ENCODE data around the gene ZBTB7C.
A peak's percentile ranks its signal among the peaks of the same experiment; 100 is the strongest.

Gene ZBTB7C

DNA sequence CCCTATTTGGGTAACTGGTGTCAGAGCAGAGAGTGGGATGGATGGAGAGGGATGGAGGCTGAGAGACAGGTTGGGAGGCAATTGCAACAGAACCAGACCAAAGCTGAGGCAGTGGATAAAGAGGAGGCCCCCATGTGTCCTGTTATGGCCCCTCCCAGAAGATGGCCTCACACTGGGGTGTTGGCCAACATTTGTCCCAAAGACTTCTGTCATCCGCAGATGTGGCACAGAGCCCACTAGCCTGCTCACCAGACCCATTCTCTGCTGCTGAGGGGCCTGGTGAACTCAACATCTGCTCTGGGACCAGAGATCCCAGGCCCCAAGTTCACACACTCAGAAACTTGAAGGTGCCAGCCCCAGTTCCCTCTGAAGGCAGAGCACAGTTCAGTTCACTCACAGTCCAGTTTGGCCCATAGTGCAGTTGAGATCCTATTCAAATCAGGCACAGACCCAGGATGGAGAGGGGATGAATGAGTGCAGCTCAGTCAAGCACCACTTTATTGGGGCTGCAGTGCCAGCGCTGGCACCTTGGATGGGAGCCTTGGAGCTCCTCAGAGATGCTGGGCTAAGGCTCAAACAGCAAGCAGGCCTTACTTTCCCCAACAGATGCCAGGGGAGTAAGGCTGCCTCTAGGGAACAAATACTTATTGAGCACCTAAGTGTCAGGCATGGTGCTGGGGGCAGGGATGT lies 189.2 kb downstream of the ZBTB7C start:
- no peak for ATAC-seq (replicated peaks)
- no peak overlapping the region for H3K4me3 Mint-ChIP-seq
- no peak for DNase-seq
- no peaks in the 10 kb centered on the region for H3K4me1 Mint-ChIP-seq
- H3K36me3 Mint-ChIP-seq = no peaks in the 10 kb centered on the region
- H3K27me3 Mint-ChIP-seq = no peaks in the 10 kb centered on the region
- H3K9me3 Mint-ChIP-seq = no peaks in the 10 kb centered on the region
- no peak overlapping the region for H3K27ac Mint-ChIP-seq

GRCh38 chr18:48219037-48219809 lies 190.0 kb downstream of the ZBTB7C start:
- Mint-ChIP-seq H3K9me3 (no peaks in the 10 kb centered on the region), H3K27me3 (no peaks in the 10 kb centered on the region), H3K36me3 (no peaks in the 10 kb centered on the region), H3K4me1 (no peaks in the 10 kb centered on the region), H3K4me3 (no peak overlapping the region), H3K27ac (no peak overlapping the region)
- DNase-seq (no peak), ATAC-seq (replicated peaks) (no peak)

DNA sequence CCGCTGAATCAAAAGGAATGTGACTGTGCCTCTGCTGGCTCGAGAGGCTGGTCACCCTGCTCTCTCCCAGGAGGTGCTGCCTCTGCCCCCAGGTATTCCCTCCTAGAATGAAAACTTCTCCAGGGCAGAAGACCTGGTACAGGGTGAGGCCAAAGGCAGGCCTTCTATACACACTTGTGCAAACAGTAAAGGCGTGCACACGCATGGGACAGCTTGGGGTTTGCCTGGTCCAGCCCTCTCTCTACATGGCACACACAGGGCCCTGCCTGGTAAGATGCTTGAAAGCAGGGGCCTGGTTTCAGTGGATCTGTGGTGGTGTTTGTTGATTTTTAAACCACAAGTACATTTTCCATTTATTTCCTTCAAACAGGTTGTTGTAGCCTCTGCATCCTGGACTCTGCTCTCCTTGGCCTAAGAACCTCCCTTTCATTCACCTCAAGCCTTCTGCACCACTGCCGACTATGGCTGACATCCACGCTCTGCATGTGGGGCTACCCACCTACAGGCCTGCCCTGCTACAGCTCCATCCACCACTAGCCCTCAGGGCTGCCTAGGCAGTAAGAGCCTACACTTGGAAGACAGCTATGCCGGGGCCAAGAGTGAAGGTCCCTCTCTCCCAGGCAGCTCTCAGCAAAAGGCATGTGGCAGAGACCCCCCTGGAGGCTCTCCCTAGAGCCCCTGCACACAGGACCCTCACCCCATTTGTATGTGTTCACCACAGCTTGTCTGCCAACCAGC lies 190.7 kb downstream of the ZBTB7C start:
- H3K4me3 Mint-ChIP-seq = no peak overlapping the region
- no peaks in the 10 kb centered on the region for H3K27me3 Mint-ChIP-seq
- ATAC-seq (replicated peaks) (peak in 1 of 2 donors; percentile 17), DNase-seq (no peak)
- no peak overlapping the region for H3K27ac Mint-ChIP-seq
- no peaks in the 10 kb centered on the region for H3K4me1 Mint-ChIP-seq
- no peaks in the 10 kb centered on the region for H3K36me3 Mint-ChIP-seq
- no peaks in the 10 kb centered on the region for H3K9me3 Mint-ChIP-seq

DNA sequence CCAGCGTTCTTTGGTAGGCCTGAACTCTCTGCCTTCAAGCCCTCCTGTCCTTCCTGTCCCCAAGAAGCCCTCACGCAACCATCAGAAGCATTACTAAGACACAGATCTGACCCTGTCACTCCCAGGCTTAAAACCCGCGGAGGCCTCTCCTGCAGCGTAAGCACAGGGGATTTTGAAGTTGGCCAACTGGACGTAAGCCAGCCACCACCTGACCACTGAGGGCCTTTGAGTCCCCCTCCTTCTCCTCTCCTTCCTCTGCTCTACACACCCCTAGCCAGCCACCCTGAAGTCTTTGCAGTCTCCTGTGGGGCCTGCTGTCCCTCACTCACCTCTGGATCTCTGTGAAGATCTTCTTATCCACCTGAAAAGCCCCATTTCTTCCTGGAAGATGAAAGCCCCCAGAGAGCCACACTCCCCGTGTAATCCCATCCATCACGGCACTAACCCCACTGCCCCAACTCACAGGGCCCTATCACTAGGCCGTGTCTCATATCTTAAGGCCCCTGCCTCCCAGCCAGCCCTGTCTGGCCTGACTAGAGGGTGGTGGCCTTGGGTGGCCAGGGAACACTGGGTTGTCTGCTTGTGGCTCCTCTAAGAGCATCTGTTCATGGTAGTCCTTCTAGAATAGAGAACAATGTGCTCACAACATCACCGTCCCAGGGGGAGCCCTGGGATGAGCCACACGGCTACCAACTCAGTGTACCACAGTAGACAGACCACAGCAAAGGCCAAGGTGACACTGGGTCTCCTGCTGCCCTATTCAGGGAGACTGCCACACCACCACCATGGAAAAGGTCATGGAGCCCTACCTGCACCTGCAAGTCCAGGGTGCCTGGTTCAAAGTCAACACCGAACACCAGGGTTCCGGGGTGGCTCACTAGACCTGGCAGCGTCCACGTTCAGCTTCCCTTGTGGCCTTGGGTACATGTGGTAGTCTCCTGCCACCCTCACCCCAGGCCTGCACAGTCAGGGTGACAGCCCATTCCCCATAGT lies 191.6 kb downstream of the ZBTB7C start:
- no peak overlapping the region for H3K27ac Mint-ChIP-seq
- DNase-seq (no peak), ATAC-seq (replicated peaks) (no peak)

DNA sequence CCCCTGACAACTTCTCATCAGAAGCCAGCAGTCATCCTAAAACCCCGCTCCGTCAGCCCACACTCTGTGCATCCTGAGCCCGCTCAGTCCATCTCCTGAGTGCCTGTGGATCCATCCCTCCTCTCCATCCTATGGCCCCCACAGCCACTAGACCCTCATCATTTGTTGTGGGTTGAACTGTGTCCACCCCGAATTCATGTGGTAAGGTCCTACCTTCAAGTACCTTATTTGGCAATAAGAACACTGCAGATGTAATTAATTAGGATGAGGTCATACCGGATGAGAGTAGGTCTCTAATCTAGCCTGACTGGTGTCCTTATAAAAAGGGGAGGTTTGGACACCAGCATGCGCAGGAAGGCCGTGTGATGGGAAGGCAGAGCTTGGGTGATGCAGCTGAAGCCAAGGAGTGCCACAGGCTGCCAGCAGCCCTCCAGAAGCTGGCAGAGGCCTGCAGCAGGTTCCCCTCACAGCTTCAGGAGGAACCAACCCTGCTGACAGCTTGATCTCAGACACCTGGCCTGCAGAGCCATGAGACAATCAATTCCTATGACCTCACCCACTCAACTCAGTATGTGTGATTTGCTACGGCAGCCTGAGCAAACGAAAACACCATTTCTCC lies 192.4 kb downstream of the ZBTB7C start:
- H3K4me3 Mint-ChIP-seq = no peak overlapping the region
- H3K36me3 Mint-ChIP-seq = no peaks in the 10 kb centered on the region
- ATAC-seq (replicated peaks) (no peak), DNase-seq (no peak)
- H3K27me3 Mint-ChIP-seq = no peaks in the 10 kb centered on the region
- no peaks in the 10 kb centered on the region for H3K9me3 Mint-ChIP-seq
- no peak overlapping the region for H3K27ac Mint-ChIP-seq
- H3K4me1 Mint-ChIP-seq = no peaks in the 10 kb centered on the region

More for the DNA sequence above, 191.6 kb downstream of the ZBTB7C start:
- Mint-ChIP-seq H3K27me3 (no peaks in the 10 kb centered on the region), H3K36me3 (no peaks in the 10 kb centered on the region), H3K9me3 (no peaks in the 10 kb centered on the region), H3K4me3 (no peak overlapping the region), H3K4me1 (no peaks in the 10 kb centered on the region)

- no peaks in the 10 kb centered on the region for H3K4me1 Mint-ChIP-seq
- DNase-seq (no peak), ATAC-seq (replicated peaks) (no peak)
- H3K27me3 Mint-ChIP-seq = peaks cover 5% of the 10 kb centered on the region in 2 donors
- no peak overlapping the region for H3K27ac Mint-ChIP-seq
- H3K36me3 Mint-ChIP-seq = no peaks in the 10 kb centered on the region
- H3K4me3 Mint-ChIP-seq = no peak overlapping the region
- peaks cover 3% of the 10 kb centered on the region in 2 donors for H3K9me3 Mint-ChIP-seq
These were observed 193.1 kb downstream of the ZBTB7C start for GRCh38 chr18:48215876-48216638.

- ATAC-seq (replicated peaks) = no peak
- DNase-seq = no peak
- Mint-ChIP-seq H3K36me3 (no peaks in the 10 kb centered on the region), H3K9me3 (peaks cover 3 to 4% of the 10 kb centered on the region in 2 donors), H3K4me1 (no peaks in the 10 kb centered on the region), H3K27me3 (peaks cover 6 to 10% of the 10 kb centered on the region in 2 donors), H3K27ac (no peak overlapping the region), H3K4me3 (no peak overlapping the region)
These were observed 195.4 kb downstream of the ZBTB7C start for GRCh38 chr18:48213791-48214190.

GRCh38 chr18:48208432-48209140 lies 200.6 kb downstream of the ZBTB7C start:
- H3K4me1 Mint-ChIP-seq = no peaks in the 10 kb centered on the region
- DNase-seq (no peak), ATAC-seq (replicated peaks) (no peak)
- no peak overlapping the region for H3K27ac Mint-ChIP-seq
- peaks cover 24 to 30% of the 10 kb centered on the region in 2 donors for H3K27me3 Mint-ChIP-seq
- no peak overlapping the region for H3K4me3 Mint-ChIP-seq
- H3K9me3 Mint-ChIP-seq = peaks cover 3 to 4% of the 10 kb centered on the region in 2 donors
- no peaks in the 10 kb centered on the region for H3K36me3 Mint-ChIP-seq

GRCh38 chr18:48207733-48208132 lies 201.4 kb downstream of the ZBTB7C start:
- no peaks in the 10 kb centered on the region for H3K36me3 Mint-ChIP-seq
- no peak overlapping the region for H3K27ac Mint-ChIP-seq
- no peak overlapping the region for H3K4me3 Mint-ChIP-seq
- DNase-seq (no peak), ATAC-seq (replicated peaks) (no peak)
- H3K27me3 Mint-ChIP-seq = peaks cover 29 to 36% of the 10 kb centered on the region in 2 donors
- H3K4me1 Mint-ChIP-seq = no peaks in the 10 kb centered on the region
- peaks cover 3 to 4% of the 10 kb centered on the region in 2 donors for H3K9me3 Mint-ChIP-seq

DNA sequence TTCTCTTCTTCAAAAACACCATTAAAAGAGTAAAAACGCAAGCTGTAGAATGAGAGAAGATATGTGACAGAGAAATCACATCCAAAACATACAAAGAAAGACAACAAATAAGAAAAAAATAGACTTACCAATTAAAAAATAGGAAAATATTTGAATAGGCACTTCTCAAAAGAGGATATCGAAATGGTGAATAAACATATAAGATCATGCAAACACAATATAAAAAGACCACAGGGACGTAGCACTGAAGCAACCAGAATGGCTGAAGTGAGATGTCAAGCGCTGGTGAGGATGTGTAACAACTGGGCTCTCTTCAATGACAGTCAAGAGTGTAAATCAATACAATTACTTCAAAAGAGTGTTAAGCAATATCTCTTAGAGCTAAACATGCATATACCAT lies 202.3 kb downstream of the ZBTB7C start:
- Mint-ChIP-seq H3K9me3 (peaks cover 3 to 4% of the 10 kb centered on the region in 2 donors), H3K4me3 (no peak overlapping the region), H3K27me3 (peaks cover 33 to 41% of the 10 kb centered on the region in 2 donors), H3K4me1 (no peaks in the 10 kb centered on the region), H3K36me3 (no peaks in the 10 kb centered on the region), H3K27ac (no peak overlapping the region)
- DNase-seq (no peak), ATAC-seq (replicated peaks) (no peak)

DNA sequence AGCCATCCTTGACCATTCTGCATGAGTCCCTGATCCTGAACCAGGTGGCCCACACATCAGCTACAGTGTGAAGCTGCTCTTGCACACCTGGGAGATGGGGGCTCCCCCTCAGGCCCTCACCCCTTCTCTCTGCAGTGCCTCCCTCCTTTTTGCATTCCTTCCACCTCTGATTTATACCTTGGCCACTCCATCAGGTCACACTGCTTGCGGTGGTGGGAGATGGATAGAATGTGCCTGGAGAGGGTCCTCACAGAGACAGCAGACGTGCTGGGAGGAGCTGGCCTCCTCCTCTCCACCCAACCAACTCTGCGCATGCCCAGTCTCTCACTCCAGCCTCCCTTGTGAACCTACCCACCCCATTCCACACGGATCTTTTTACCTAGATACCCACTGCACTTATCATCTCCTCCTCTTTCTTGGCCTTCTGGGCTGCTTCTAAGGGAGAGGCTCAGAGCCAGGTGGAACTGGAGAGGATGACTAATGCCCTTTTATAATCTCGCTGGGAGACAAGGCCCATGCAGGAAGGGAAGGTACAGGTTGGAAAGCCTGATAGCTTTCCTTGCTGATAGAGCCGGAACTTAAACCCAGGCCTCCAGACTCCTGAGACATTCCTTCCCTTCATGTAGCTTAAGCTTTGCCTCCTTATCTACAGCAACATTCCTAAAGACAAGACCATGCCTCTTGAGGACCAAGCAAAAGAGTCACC lies 205.1 kb downstream of the ZBTB7C start:
- ATAC-seq (replicated peaks) (no peak), DNase-seq (no peak)
- Mint-ChIP-seq H3K36me3 (no peaks in the 10 kb centered on the region), H3K4me1 (no peaks in the 10 kb centered on the region), H3K9me3 (no peaks in the 10 kb centered on the region), H3K27ac (no peak overlapping the region), H3K27me3 (peaks cover 42 to 57% of the 10 kb centered on the region in 2 donors), H3K4me3 (no peak overlapping the region)

Data from stimulated activated naive B cell treated with anti-CD40 and anti-IgM and Interleukin-4, amounts not matched to agents 10 μg/mL and 1 μg/mL and 100 μg/mL, for 72 hours (primary cell).